ENCODE results near the gene RPS3A. TPM values are rescaled to one million over a fixed set of nuclear protein-coding genes. Genes with fewer than 3 reads are reported as not detected.

The RPS3A gene
- total and polyA plus RNA-seq, 2 of the 13 experiments (the other 11 are each of a cell fraction or from before 2014, with no cell fraction given), result 3,332 to 3,626 TPM

- no peak for TF ChIP-seq ZBTB40 (IDR thresholded peaks at IDR 0.05)
- TF ChIP-seq ZBTB40 (CRISPR knock-in tag; IDR thresholded peaks at IDR 0.05), result no peak
- no peak for TF ChIP-seq PRMT3 (CRISPR knock-in tag; IDR thresholded peaks at IDR 0.05; ENCODE audit: borderline replicate concordance, low read depth)
- no peak for TF ChIP-seq ZNF10 (CRISPR knock-in tag; IDR thresholded peaks at IDR 0.05; ENCODE audit: borderline replicate concordance, low read depth)
- TF ChIP-seq ZNF691 (CRISPR knock-in tag; IDR thresholded peaks at IDR 0.05; ENCODE audit: borderline replicate concordance, low read depth), result no peak
- TF ChIP-seq ZNF296 (CRISPR knock-in tag; conservative IDR thresholded peaks at IDR 0.05), result no peak
- no peak for TF ChIP-seq ZNF574 (CRISPR knock-in tag; IDR thresholded peaks at IDR 0.05)
- no peak for TF ChIP-seq SALL1 (CRISPR knock-in tag; IDR thresholded peaks at IDR 0.05)
Measured at GRCh38 chr4:151143811-151144210, 44.4 kb downstream of the RPS3A start (continued).
